SK-N-SH (cell line): Measurements from ENCODE around the gene ADCY10. TPM values are rescaled to one million over a fixed set of nuclear protein-coding genes. Genes with fewer than 3 reads are reported as not detected.
"Not testable (repeated sequence)": the region's sequence is repeated elsewhere in the genome, so short reads cannot be mapped to it uniquely, and the experiment has no call there.

Experiments used
- CTCF ChIA-PET: fragments of 300-600, 350-600 bp; formaldehyde crosslinking; extraction: SDS; loops from one replicate; lab custom pipeline; 2021; lab: Yijun Ruan, JAX
- POLR2A ChIA-PET: fragments of 350-600 bp; sonication (Branson Sonifier 250); formaldehyde crosslinking; extraction: SDS; loops from one replicate; lab custom pipeline; 2020; ENCODE audit warnings: antibody characterized with exemption, inconsistent platforms; lab: Yijun Ruan, JAX
- DNase-seq: peaks from one replicate; pipeline ENCODE4 v3.0.0; 2012
- H2AFZ ChIP-seq: fragments of 200-600 bp; sonication (generic); 2 replicates; pipeline ENCODE4 v1.8.1; 2016; ENCODE audit warnings: antibody characterized with exemption, mild to moderate bottlenecking, low read depth
- H3F3A ChIP-seq: fragments of 200-600 bp; sonication (generic); replicated peaks from 2 replicates; pipeline ENCODE3; 2016; ENCODE audit warnings: antibody characterized with exemption, mild to moderate bottlenecking; ENCODE audit not compliant: insufficient read depth
- H3K27ac ChIP-seq, 2 experiments: fragments of 200-500 bp in 1 of 2; fragments of 200-600 bp in 1 of 2; sonication (Bioruptor generic) in 1 of 2; sonication (generic), shearing (Covaris generic) in 1 of 2; 2 replicates each; pipeline versions ENCODE4 v1.5.1 to v1.6.1; 2014 to 2016; ENCODE audit warnings: low read depth in 2 of 2, inconsistent platforms in 1 of 2, low read length in 1 of 2, mild to moderate bottlenecking in 1 of 2, mixed read lengths in 1 of 2
- H3K27me3 ChIP-seq: fragments of 200-600 bp; sonication (generic), shearing (Covaris generic); 2 replicates; pipeline ENCODE4 v1.6.1; 2016; ENCODE audit warnings: mixed run types; ENCODE audit not compliant: insufficient read depth
- H3K36me3 ChIP-seq, 2 experiments: fragments of 200-500 bp in 1 of 2; fragments of 200-600 bp in 1 of 2; sonication (Bioruptor generic) in 1 of 2; sonication (generic) in 1 of 2; replicated peaks in 1 of 2; 2 replicates each; pipeline versions ENCODE3 to v1.5.1; 2014 to 2016; ENCODE audit warnings: low read length in 1 of 2, mild to moderate bottlenecking in 1 of 2; ENCODE audit not compliant: insufficient read depth in 2 of 2, control insufficient read depth in 1 of 2
- H3K4me1 ChIP-seq, 2 experiments: fragments of 200-500 bp in 1 of 2; fragments of 200-600 bp in 1 of 2; sonication (Bioruptor generic) in 1 of 2; sonication (generic), shearing (Covaris generic) in 1 of 2; 2 replicates each; pipeline versions ENCODE4 v1.5.1 to v1.6.1; 2014 to 2016; ENCODE audit warnings: low read depth in 1 of 2, low read length in 1 of 2, mixed run types in 1 of 2; ENCODE audit not compliant: insufficient read depth in 2 of 2, control insufficient read depth in 1 of 2
- H3K4me2 ChIP-seq: fragments of 200-600 bp; sonication (generic), shearing (Covaris generic); 2 replicates; pipeline ENCODE4 v1.6.1; 2017; ENCODE audit warnings: mixed run types
- H3K4me3 ChIP-seq, 2 experiments: fragments of 200-500 bp in 1 of 2; fragments of 200-600 bp in 1 of 2; sonication (Bioruptor generic) in 1 of 2; sonication (generic), shearing (Covaris generic) in 1 of 2; 2 replicates each; pipeline versions ENCODE4 v1.5.1 to v1.8.1; 2014 to 2016; ENCODE audit warnings: low read depth in 2 of 2, inconsistent platforms in 1 of 2, low read length in 1 of 2, mild to moderate bottlenecking in 1 of 2, mixed read lengths in 1 of 2, moderate library complexity in 1 of 2
- H3K79me2 ChIP-seq: fragments of 200-600 bp; sonication (generic); 2 replicates; pipeline ENCODE4 v1.8.1; 2017; ENCODE audit warnings: mild to moderate bottlenecking; ENCODE audit not compliant: insufficient read depth
- H3K9ac ChIP-seq: fragments of 200-600 bp; sonication (generic); 2 replicates; pipeline ENCODE4 v1.6.1; 2017; ENCODE audit warnings: mixed run types
- H3K9me2 ChIP-seq: fragments of 200-600 bp; sonication (generic); 2 replicates; pipeline ENCODE4 v1.6.1; 2017; ENCODE audit warnings: mixed run types
- H3K9me3 ChIP-seq: fragments of 200-600 bp; sonication (generic); 2 replicates; pipeline ENCODE4 v1.6.1; 2017; ENCODE audit warnings: mixed run types, mild to moderate bottlenecking, moderate library complexity
- H4K20me1 ChIP-seq: fragments of 200-600 bp; sonication (generic); 2 replicates; pipeline ENCODE4 v1.6.1; 2017; ENCODE audit warnings: mild to moderate bottlenecking, mixed run types; ENCODE audit not compliant: insufficient read depth
- ELF1 ChIP-seq: IDR thresholded peaks from 2 replicates; pipeline ENCODE4 v1.4.0; 2012
- FOSL2 ChIP-seq: IDR thresholded peaks from 2 replicates; pipeline ENCODE4 v1.4.0; 2012; ENCODE audit warnings: low read depth, mild to moderate bottlenecking, moderate library complexity, borderline replicate concordance
- MEF2A ChIP-seq: IDR thresholded peaks from 2 replicates; pipeline ENCODE4 v1.4.0; 2012; ENCODE audit warnings: low read depth, borderline replicate concordance
- NFIC ChIP-seq: IDR thresholded peaks from 2 replicates; pipeline ENCODE4 v1.4.0; 2012; ENCODE audit warnings: borderline replicate concordance
- PBX3 ChIP-seq: IDR thresholded peaks from 2 replicates; pipeline ENCODE4; 2012
- RAD21 ChIP-seq: IDR thresholded peaks from 2 replicates; pipeline ENCODE4 v1.6.1; 2012; ENCODE audit warnings: mild to moderate bottlenecking, low read length
- RCOR1 ChIP-seq: fragments of 150-350 bp; IDR thresholded peaks from 2 replicates; pipeline ENCODE4 v1.6.1; 2017; ENCODE audit warnings: antibody characterized with exemption, low read length
- TEAD4 ChIP-seq: IDR thresholded peaks from 2 replicates; pipeline ENCODE4 v1.4.0; 2012; ENCODE audit warnings: mild to moderate bottlenecking, borderline replicate concordance; ENCODE audit not compliant: insufficient read depth
- USF2 ChIP-seq: fragments of 150-350 bp; IDR thresholded peaks from 2 replicates; pipeline ENCODE4 v1.6.1; 2017; ENCODE audit warnings: antibody characterized with exemption, low read length, low read depth, borderline replicate concordance
- WGBS: methylation state at CpG from one replicate; pipeline ENCODE4 v1.1.6; 2017; ENCODE audit warnings: low lambda C conversion rate; 5-methylcytosine and 5-hydroxymethylcytosine counted together
- polyA plus RNA-seq, 3 experiments: library from polyadenylated mRNA; depleted of rRNA; stranded (reverse); fragments of >200 nt; gene quantifications; 2 replicates each; pipeline ENCODE4 v1.2.3, GENCODE V29; 2012

The ADCY10 gene
- polyA plus RNA-seq, 1 of the 3 experiments (the other 2 are of a cell fraction) = 0.10 TPM

- peak overlapping the region; percentile 94; the same call in 1 of the 2 replicates for H3K9ac ChIP-seq
- H3K4me1 ChIP-seq = peaks cover 8 to 27% of the 10 kb centered on the region in 2 experiments; a peak in 3 of 4 replicates
- ChIA-PET CTCF (interaction anchor here (0.9 to 1.9 kb wide), 2 partner anchors 72 to 148 kb away, joined by 3 to 6 read pairs; no protein-coding TSS in a partner anchor), POLR2A (no interaction called here)
- H3K36me3 ChIP-seq = no peaks in the 10 kb centered on the region
- H2AFZ ChIP-seq = no peak overlapping the region
- TF ChIP-seq USF2 (no peak), FOSL2 (no peak), MEF2A (no peak), TEAD4 (no peak), RCOR1 (no peak), NFIC (no peak), RAD21 (no peak), ELF1 (no peak)
- H4K20me1 ChIP-seq = peaks cover 18% of the 10 kb centered on the region
- no peaks in the 10 kb centered on the region for H3K9me2 ChIP-seq
- H3K4me2 ChIP-seq = peak overlapping the region; percentile 89
- DNase-seq = no peak
- no peaks in the 10 kb centered on the region for H3K27me3 ChIP-seq
- no peaks in the 10 kb centered on the region for H3K9me3 ChIP-seq
- H3K4me3 ChIP-seq = no peak overlapping the region; a peak in 2 of 4 replicates
- H3K27ac ChIP-seq = peak overlapping the region in 1 of 2 experiments; percentile 94; a peak in 2 of 4 replicates
- peaks cover 81% of the 10 kb centered on the region for H3K79me2 ChIP-seq
- peaks cover 10% of the 10 kb centered on the region for H3F3A ChIP-seq
- WGBS = 81% methylated on average over 4 of the region's 4 CpGs
Observed at GRCh38 chr1:167933788-167934187, 19.9 kb upstream of the ADCY10 start.

- Histone ChIP-seq H3K9ac (no peak overlapping the region), H3K27me3 (no peaks in the 10 kb centered on the region), H2AFZ (no peak overlapping the region), H3K4me2 (no peak overlapping the region), H3K4me1 (peaks cover 8 to 11% of the 10 kb centered on the region in 2 experiments; a peak in 3 of 4 replicates), H3F3A (peaks cover 3% of the 10 kb centered on the region), H3K79me2 (peaks cover 77% of the 10 kb centered on the region), H3K9me2 (no peaks in the 10 kb centered on the region), H3K4me3 (no peak overlapping the region), H3K9me3 (no peaks in the 10 kb centered on the region), H3K36me3 (no peaks in the 10 kb centered on the region), H4K20me1 (peaks cover 6% of the 10 kb centered on the region; the same call in 1 of the 2 replicates), H3K27ac (no peak overlapping the region)
- no peak for TF ChIP-seq PBX3
- CTCF ChIA-PET = interaction anchor here (1.0 kb wide), 1 partner anchor 20 kb away, joined by 4 read pairs; no protein-coding TSS in a partner anchor
- POLR2A ChIA-PET = no interaction called here
- whole genome bisulfite sequencing = 85% methylated on average over 1 of the region's 1 CpG
- DNase-seq = no peak
Observed at GRCh38 chr1:167929725-167930124, 15.8 kb upstream of the ADCY10 start.

GRCh38 chr1:167928919-167929318 lies 15.0 kb upstream of the ADCY10 start:
- POLR2A ChIA-PET = not testable (repeated sequence)

More at GRCh38 chr1:167928919-167929318, 15.0 kb upstream of the ADCY10 start:
- H3K9ac ChIP-seq, H3K9me2 ChIP-seq, H3F3A ChIP-seq, H3K4me1 ChIP-seq, DNase-seq, H3K4me2 ChIP-seq, H3K9me3 ChIP-seq, H2AFZ ChIP-seq, H3K4me3 ChIP-seq, H3K36me3 ChIP-seq, H4K20me1 ChIP-seq, H3K27me3 ChIP-seq, H3K27ac ChIP-seq, CTCF ChIA-PET: not testable (repeated sequence)
- peaks cover 69% of the 10 kb centered on the region for H3K79me2 ChIP-seq
- 61% methylated on average over 9 of the region's 9 CpGs for WGBS
